GM13976 (cell line): ENCODE data around the gene PIK3IP1.

Experiments
- DNase-seq: peaks from one replicate; pipeline ENCODE4 v3.0.0; 2012; ENCODE audit warnings: low spot score
- in situ Hi-C: fragments of 300-500 bp; cut with MboI; formaldehyde crosslinking; loops from one replicate; pipeline ENCODE4 v1.12.0; 2022; ENCODE audit warnings: low sequenced_read_pairs, mixed read lengths, inconsistent platforms; ENCODE audit not compliant: unreplicated experiment
- TF ChIP-seq, protein P1 (sequence below): IDR thresholded peaks from 2 replicates; pipeline ENCODE4 v1.5.1; 2012; ENCODE audit warnings: borderline replicate concordance, mild to moderate bottlenecking; ENCODE audit not compliant: insufficient read depth; ENCODE audit errors: extremely low read depth, missing control alignments, control extremely low read depth

Gene PIK3IP1

DNA sequence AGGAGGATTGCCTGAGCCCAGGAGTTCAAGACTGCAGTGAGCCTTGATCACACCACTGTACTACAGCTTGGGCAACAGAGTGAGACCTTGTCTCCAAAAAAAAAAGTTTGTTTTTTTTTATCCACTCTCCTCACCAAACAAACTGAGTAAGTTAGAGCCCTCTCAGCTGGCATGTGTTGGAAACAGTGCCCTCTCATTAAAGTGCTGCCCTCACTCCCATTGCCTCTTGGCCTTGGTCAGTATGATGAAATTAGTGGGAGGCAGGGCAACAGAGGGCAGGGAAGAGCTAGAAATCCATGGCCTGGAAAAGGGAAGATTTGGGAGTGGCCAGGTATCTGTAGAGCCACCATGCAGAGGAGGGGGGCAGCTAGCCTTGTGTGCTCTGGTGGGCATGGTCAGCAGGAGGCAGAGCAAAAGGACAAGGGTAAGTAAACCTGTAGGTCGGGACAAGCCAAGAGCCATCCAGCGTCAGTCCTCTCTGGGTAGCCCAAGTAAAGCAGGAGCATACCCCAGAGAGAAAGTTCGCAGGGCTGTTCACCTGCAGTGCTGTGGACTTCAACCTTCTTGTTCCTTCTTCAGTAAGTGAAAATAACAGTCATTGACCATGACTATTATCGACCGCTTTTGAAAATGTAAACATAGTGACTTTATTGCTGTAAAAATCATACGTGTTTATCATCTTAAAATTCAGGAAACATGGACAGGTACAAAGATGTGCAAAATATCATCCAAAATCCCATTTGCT lies 28.2 kb downstream of the PIK3IP1 start:
- in situ Hi-C loops, result no loop called here
- no peak for DNase-seq
- TF ChIP-seq, protein P1, sequence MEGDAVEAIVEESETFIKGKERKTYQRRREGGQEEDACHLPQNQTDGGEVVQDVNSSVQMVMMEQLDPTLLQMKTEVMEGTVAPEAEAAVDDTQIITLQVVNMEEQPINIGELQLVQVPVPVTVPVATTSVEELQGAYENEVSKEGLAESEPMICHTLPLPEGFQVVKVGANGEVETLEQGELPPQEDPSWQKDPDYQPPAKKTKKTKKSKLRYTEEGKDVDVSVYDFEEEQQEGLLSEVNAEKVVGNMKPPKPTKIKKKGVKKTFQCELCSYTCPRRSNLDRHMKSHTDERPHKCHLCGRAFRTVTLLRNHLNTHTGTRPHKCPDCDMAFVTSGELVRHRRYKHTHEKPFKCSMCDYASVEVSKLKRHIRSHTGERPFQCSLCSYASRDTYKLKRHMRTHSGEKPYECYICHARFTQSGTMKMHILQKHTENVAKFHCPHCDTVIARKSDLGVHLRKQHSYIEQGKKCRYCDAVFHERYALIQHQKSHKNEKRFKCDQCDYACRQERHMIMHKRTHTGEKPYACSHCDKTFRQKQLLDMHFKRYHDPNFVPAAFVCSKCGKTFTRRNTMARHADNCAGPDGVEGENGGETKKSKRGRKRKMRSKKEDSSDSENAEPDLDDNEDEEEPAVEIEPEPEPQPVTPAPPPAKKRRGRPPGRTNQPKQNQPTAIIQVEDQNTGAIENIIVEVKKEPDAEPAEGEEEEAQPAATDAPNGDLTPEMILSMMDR, result no peak

DNA sequence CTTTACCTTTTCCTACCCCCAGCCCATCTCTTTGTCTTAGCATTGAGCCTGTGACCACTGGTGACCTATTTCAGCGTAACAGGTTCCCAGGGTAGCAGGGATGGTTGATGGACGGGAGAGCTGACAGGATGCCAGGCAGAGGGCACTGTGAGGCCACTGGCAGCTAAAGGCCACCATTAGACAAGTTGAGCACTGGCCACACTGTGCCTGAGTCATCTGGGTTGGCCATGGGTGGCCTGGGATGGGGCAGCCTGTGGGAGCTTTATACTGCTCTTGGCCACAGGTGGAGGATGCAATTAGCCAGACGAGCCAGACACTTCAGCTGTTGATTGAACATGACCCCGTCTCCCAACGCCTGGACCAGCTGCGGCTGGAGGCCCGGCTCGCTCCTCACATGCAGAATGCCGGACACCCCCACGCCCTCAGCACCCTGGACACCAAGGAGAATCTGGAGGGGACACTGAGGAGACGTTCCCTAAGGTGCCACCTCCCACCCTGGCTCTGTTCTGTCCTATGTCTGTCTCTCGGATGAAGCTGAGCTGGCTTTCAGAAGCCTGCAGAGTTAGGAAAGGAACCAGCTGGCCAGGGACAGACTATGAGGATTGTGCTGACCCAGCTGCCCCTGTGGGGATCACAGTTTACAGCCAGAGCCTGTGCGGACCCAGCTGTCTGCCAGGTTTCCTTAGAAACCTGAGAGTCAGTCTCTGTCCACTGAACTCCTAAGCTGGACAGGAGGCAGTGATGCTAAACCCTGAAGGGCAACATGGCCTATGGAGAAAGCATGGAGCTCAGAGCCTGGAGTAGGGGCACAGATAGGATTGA lies 29.8 kb downstream of the PIK3IP1 start:
- TF ChIP-seq, protein P1, result no peak
- in situ Hi-C loops, result no loop called here
- DNase-seq, result no peak

DNA sequence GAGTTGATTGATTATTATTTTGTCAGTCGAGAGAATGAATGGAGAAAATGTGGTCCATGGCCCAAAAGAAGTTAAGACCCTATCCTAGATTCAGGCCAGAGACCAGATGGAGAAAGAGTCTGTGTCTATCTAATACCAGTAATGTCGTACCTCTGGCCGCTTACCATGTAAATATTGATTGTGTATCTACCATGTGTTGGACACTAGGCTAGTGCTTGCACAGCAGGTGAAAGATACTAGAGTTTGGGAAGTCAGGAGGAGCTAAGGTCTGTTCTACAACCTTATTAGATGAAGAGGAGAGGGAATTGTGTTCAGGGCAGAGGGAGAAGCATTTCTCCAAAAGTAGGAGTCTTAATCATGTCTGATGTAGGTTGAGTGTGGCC lies 31.8 kb downstream of the PIK3IP1 start:
- in situ Hi-C loops, result no loop called here
- no peak for DNase-seq
- TF ChIP-seq, protein P1, result no peak

DNA sequence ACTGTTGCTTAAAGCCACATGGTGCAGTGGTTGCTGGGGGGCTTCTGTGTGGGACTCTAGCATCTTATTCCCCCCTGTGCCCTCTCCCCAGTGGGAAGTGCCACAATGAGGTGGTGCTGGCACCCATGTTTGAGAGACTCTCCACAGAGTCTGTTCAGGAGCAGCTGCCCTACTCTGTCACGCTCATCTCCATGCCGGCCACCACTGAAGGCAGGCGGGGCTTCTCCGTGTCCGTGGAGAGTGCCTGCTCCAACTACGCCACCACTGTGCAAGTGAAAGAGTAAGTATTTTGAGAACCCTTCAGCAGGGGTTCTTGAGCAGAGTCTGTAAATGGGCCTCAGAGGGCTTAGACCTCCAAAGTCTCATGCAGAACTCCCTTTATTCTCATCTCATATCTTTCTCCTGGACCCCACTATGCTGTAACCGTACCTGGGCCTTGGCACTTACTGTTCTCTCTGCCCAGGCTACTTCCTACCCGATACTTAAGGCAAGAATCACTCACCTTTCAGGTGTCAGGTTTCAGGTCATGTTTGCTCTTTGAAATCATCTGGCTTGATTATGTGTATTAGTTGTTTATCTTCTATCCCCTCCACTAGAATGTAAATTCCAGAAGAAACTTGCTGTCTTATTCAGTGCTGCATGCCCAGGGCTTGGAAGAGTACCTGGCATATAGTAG lies 32.4 kb downstream of the PIK3IP1 start:
- in situ Hi-C loops, result no loop called here
- no peak for DNase-seq
- TF ChIP-seq, protein P1, result no peak

DNA sequence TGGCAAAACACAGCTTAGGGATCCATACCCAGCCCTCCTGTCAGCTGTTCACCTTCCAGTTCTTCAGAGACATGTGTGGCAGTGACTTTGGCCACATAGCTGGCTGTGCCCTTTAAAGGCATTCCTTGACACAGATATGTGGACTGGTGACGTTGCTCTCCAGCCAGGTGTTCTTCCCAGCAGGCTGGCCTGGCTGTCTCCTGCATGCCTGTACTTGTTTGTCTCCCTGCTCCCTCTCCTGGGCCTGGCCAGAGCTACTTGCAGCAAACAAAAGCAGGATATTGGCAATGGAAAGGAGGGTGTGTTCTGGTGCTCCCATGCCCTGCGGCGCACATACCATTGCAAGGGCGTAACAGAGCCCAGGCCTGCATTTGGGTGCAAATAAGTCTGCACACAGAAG lies 38.3 kb downstream of the PIK3IP1 start:
- DNase-seq, result no peak
- TF ChIP-seq, protein P1, result no peak
- in situ Hi-C loops, result no loop called here

DNA sequence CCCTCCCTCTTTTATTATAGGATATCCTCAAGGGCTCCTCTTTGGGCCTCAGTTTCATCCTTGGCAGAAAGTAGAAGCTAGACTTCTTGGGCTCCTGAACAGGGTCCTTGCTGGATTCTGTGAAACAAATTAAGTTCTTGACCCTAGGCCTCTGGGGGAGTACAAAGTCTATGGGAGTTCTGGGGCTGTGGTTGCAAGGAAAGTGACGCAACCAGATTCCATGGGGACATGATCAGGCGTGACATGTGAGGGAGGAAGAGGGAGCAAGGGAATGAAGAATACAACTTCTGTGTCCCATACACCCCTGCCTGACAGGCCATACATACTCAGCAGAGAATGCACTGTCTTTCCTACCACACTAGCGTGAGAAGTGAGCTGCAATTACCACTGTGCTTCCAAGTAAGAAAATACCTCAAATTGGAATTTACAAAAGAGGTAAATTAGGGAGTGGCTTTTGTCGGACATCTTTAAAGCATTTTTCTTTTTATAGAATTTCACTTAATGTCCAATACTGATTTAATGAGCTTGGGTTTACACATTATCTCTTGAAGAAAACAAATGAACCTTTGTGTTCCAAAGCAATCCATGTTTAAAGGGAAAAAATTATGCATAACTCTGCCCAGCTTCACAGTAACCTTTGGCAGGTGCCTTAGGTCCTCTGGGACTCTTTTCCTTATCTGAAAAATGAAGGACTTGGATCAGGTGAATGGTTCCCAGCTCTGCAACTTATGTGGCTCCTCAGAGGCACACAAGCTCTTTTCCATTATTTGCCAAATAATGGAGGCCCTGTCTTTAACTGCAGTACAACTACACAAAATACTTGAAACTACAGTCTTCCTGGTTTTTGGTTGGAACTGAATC lies 41.3 kb downstream of the PIK3IP1 start:
- TF ChIP-seq, protein P1, result no peak
- DNase-seq, result no peak
- in situ Hi-C loops, result no loop called here
